ENCODE measurements around the gene RILP.

The RILP gene

GRCh38 chr17:1647802-1648171 lies 1.9 kb downstream of the RILP start:
- DNase-seq (ENCODE audit: low read depth), result no peak

GRCh38 chr17:1646199-1646875 lies 3.3 kb downstream of the RILP start:
- DNase-seq (ENCODE audit: low read depth), result no peak

GRCh38 chr17:1645207-1646171 lies 4.2 kb downstream of the RILP start, which contains the start of gene SCARF1:
Gene SCARF1, minus strand, starts transcription at chr17:1645732. Its CDS starts 35 bp downstream, at chr17:1645697.
- DNase-seq (ENCODE audit: low read depth), result no peak

GRCh38 chr17:1644493-1645206 lies 5.0 kb downstream of the RILP start:
- no peak for DNase-seq (ENCODE audit: low read depth)

- DNase-seq (ENCODE audit: low read depth), result no peak
Observed at GRCh38 chr17:1643999-1644492, 5.6 kb downstream of the RILP start.

GRCh38 chr17:1643293-1643998 lies 6.2 kb downstream of the RILP start:
- DNase-seq (ENCODE audit: low read depth), result peak; percentile 35

- no peak for DNase-seq (ENCODE audit: low read depth)
Observed at GRCh38 chr17:1641065-1641403, 8.6 kb downstream of the RILP start.

GRCh38 chr17:1640329-1641064 lies 9.2 kb downstream of the RILP start:
- DNase-seq (ENCODE audit: low read depth), result no peak

GRCh38 chr17:1639549-1640180 lies 10.0 kb downstream of the RILP start:
- no peak for DNase-seq (ENCODE audit: low read depth)

- DNase-seq (ENCODE audit: low read depth), result no peak
Observed at GRCh38 chr17:1638624-1639300, 10.9 kb downstream of the RILP start.

- DNase-seq (ENCODE audit: low read depth), result no peak
Observed at GRCh38 chr17:1638171-1638590, 11.5 kb downstream of the RILP start.

GRCh38 chr17:1636732-1637285 lies 12.9 kb downstream of the RILP start:
- no peak for DNase-seq (ENCODE audit: low read depth)

- DNase-seq (ENCODE audit: low read depth), result no peak
Observed at GRCh38 chr17:1635675-1636465, 13.8 kb downstream of the RILP start.

- DNase-seq (ENCODE audit: low read depth), result no peak
Observed at GRCh38 chr17:1634841-1635650, 14.6 kb downstream of the RILP start.

GRCh38 chr17:1630662-1631061 lies 19.0 kb downstream of the RILP start:
- DNase-seq (ENCODE audit: low read depth), result no peak

- DNase-seq (ENCODE audit: low read depth), result peak; percentile 51
Observed at GRCh38 chr17:1629504-1630310, 20.0 kb downstream of the RILP start.

- DNase-seq (ENCODE audit: low read depth), result peak; percentile 80
Observed at GRCh38 chr17:1628856-1629503, 20.7 kb downstream of the RILP start.

Measured in stimulated activated CD8-positive, alpha-beta memory T cell treated with anti-CD3 and anti-CD28 coated beads, Interleukin-12 subunit alpha, Interleukin-12 subunit beta, amount 100 ng/mL, for 1 hour (primary cell).